ENCODE measurements around the gene PDGFD. TPM values are rescaled to one million over a fixed set of nuclear protein-coding genes. Genes with fewer than 3 reads are reported as not detected.

Gene PDGFD
- total RNA-seq, 4 donors from 2014 or later, result 4.4 to 26.4 (median 13.1) TPM

DNA sequence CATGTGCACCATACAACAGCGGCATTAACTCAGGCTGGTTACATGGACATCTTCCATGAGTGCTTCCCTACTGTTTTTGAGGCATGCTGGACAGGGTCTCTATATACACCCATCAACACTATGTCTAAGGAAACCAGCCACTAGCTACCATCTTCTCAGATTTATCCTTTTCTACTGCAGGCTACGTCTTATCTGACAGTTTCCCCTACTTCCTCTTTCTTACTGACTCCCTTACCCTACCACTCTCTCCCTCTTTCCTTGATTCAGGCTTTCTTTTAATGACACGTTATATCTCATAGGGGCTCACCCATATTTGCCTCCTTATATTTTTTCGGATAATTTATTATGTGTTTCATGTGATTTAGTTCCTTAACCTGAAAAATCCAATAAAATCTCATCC is 85.7 kb downstream of the PDGFD start:
- H3K9me3 ChIP-seq, result no peaks in the 10 kb centered on the region
- TF ChIP-seq CTCF (IDR thresholded peaks at IDR 0.05) (no peak), POLR2A (IDR thresholded peaks at IDR 0.05) (no peak), POLR2AphosphoS5 (IDR thresholded peaks at IDR 0.05) (no peak)
- H3K27me3 ChIP-seq, result no peaks in the 10 kb centered on the region
- H3K36me3 ChIP-seq, result no peaks in the 10 kb centered on the region
- no peak overlapping the region for H3K4me3 ChIP-seq
- 43 to 77% methylated on average over 1 to 4 of the region's 4 CpGs for WGBS, 2 donors (ENCODE audit: low coverage in 1 of 2)
- H3K4me1 ChIP-seq, result no peaks in the 10 kb centered on the region
- no peak for ATAC-seq
- H3K27ac ChIP-seq, result no peak overlapping the region

DNA sequence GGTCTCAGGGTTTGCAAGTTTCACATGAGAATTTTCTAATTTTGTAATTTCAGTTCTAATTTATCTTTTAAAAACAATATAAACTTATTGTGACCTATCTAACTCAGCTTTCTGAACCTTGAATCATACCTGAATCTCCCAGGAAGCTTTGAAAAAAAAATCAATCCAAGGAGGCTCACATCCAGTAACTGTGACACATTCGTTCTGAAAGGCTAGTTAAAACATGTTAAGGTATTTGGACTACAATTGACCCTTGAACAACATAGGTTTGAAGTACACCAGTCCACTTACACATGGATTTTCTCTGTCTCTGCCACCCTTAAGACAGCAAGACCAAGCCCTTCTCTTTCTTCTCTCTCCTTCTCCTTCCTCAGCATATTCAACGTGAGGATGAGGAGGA is 87.5 kb downstream of the PDGFD start:
- H3K9me3 ChIP-seq, result no peaks in the 10 kb centered on the region
- H3K36me3 ChIP-seq, result no peaks in the 10 kb centered on the region
- H3K27me3 ChIP-seq, result no peaks in the 10 kb centered on the region
- 67 to 86% methylated on average over 2 of the region's 2 CpGs for WGBS, 2 donors (ENCODE audit: low coverage in 1 of 2)
- ATAC-seq, result no peak
- no peak overlapping the region for H3K27ac ChIP-seq
- TF ChIP-seq CTCF (IDR thresholded peaks at IDR 0.05), result no peak
- TF ChIP-seq POLR2AphosphoS5 (IDR thresholded peaks at IDR 0.05), result no peak
- no peak for TF ChIP-seq EP300 (IDR thresholded peaks at IDR 0.05)
- TF ChIP-seq POLR2A (IDR thresholded peaks at IDR 0.05), result no peak
- H3K4me1 ChIP-seq, result no peaks in the 10 kb centered on the region
- no peak overlapping the region for H3K4me3 ChIP-seq

DNA sequence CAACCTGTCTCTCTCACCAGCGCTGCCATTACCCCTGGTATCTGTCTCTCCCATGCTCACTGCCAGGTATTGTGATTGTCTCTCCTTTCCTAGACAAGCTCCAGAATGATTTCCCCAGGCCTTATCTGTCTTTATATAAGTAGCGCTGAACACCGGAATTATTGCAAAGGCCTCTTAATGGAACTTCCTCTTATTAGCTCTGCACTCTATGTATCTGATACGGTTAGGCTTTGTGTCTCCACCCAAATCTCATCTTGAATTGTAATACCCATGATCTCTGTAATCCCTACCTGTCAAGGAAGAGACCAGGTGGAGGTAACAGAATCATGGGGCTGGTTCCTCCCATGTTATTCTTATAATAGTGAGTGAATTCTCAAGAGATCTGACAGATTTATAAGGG is 88.2 kb downstream of the PDGFD start:
- no peak for ATAC-seq
- WGBS, 2 donors (ENCODE audit: low coverage in 1 of 2), result 81 to 83% methylated on average over 2 to 4 of the region's 4 CpGs
- TF ChIP-seq POLR2AphosphoS5 (IDR thresholded peaks at IDR 0.05) (no peak), POLR2A (IDR thresholded peaks at IDR 0.05) (no peak), CTCF (IDR thresholded peaks at IDR 0.05) (no peak), EP300 (IDR thresholded peaks at IDR 0.05) (no peak)
- Histone ChIP-seq H3K36me3 (no peaks in the 10 kb centered on the region), H3K27ac (no peak overlapping the region), H3K4me1 (no peaks in the 10 kb centered on the region), H3K27me3 (no peaks in the 10 kb centered on the region), H3K4me3 (no peak overlapping the region), H3K9me3 (no peaks in the 10 kb centered on the region)

GRCh38 chr11:104075091-104075490 is 88.9 kb downstream of the PDGFD start:
- Histone ChIP-seq H3K4me3 (no peak overlapping the region), H3K4me1 (no peaks in the 10 kb centered on the region), H3K27me3 (no peaks in the 10 kb centered on the region), H3K27ac (no peak overlapping the region), H3K9me3 (no peaks in the 10 kb centered on the region), H3K36me3 (no peaks in the 10 kb centered on the region)
- ATAC-seq, result no peak
- TF ChIP-seq POLR2A (IDR thresholded peaks at IDR 0.05) (no peak), CTCF (IDR thresholded peaks at IDR 0.05) (no peak), EP300 (IDR thresholded peaks at IDR 0.05) (no peak), POLR2AphosphoS5 (IDR thresholded peaks at IDR 0.05) (no peak)

GRCh38 chr11:104073950-104074705 is 89.8 kb downstream of the PDGFD start:
- Histone ChIP-seq H3K27me3 (no peaks in the 10 kb centered on the region), H3K4me3 (no peak overlapping the region), H3K36me3 (no peaks in the 10 kb centered on the region), H3K4me1 (no peaks in the 10 kb centered on the region), H3K27ac (no peak overlapping the region), H3K9me3 (no peaks in the 10 kb centered on the region)
- ATAC-seq, result no peak
- no peak for TF ChIP-seq CTCF (IDR thresholded peaks at IDR 0.05)
- WGBS, 2 donors (ENCODE audit: low coverage in 1 of 2), result 64 to 71% methylated on average over 2 to 3 of the region's 3 CpGs
